HG03025 (cell line): ENCODE results near the gene CENPP.
"Not testable (repeated sequence)": the region's sequence is repeated elsewhere in the genome, so short reads cannot be mapped to it uniquely, and the experiment has no call there.

Experiments used
- ATAC-seq: cut with Tn5 transposase; IDR thresholded peaks from one replicate; pipeline ENCODE4 v1.9.1; 2021; ENCODE audit warnings: mild to moderate bottlenecking, moderate library complexity; ENCODE audit not compliant: unreplicated experiment, low FRiP score

Gene CENPP

GRCh38 chr9:92573612-92574011 lies 247.9 kb downstream of the CENPP start:
- ATAC-seq: not testable (repeated sequence)

GRCh38 chr9:92576175-92576574 lies 250.4 kb downstream of the CENPP start:
- no peak for ATAC-seq

- ATAC-seq: no peak
These were observed 264.2 kb downstream of the CENPP start for GRCh38 chr9:92589923-92590322.

GRCh38 chr9:92590377-92590776 lies 264.6 kb downstream of the CENPP start:
- ATAC-seq: no peak

GRCh38 chr9:92592537-92592936 lies 266.8 kb downstream of the CENPP start:
- no peak for ATAC-seq

GRCh38 chr9:92592946-92593861 lies 267.5 kb downstream of the CENPP start:
- no peak for ATAC-seq

GRCh38 chr9:92595075-92595474 lies 269.3 kb downstream of the CENPP start:
- not testable (repeated sequence) for ATAC-seq

- no peak for ATAC-seq
These were observed 270.2 kb downstream of the CENPP start for GRCh38 chr9:92595930-92596329.

- ATAC-seq: no peak
These were observed 272.6 kb downstream of the CENPP start for GRCh38 chr9:92598382-92598781.

- ATAC-seq: no peak
These were observed 274.2 kb downstream of the CENPP start for GRCh38 chr9:92599938-92600461.

- ATAC-seq: no peak
These were observed 274.9 kb downstream of the CENPP start for GRCh38 chr9:92600462-92601261.

GRCh38 chr9:92601451-92601850 lies 275.7 kb downstream of the CENPP start:
- ATAC-seq: no peak

- ATAC-seq: no peak
These were observed 276.7 kb downstream of the CENPP start for GRCh38 chr9:92602413-92602812.

GRCh38 chr9:92603100-92603499 lies 277.3 kb downstream of the CENPP start:
- ATAC-seq: no peak

- no peak for ATAC-seq
These were observed 278.2 kb downstream of the CENPP start for GRCh38 chr9:92603990-92604389.

- ATAC-seq: no peak
These were observed 279.5 kb downstream of the CENPP start for GRCh38 chr9:92605224-92605623.

GRCh38 chr9:92607088-92607487 lies 281.3 kb downstream of the CENPP start:
- ATAC-seq: no peak

- ATAC-seq: no peak
These were observed 282.0 kb downstream of the CENPP start for GRCh38 chr9:92607773-92608172.

GRCh38 chr9:92608241-92608908 lies 282.6 kb downstream of the CENPP start:
- no peak for ATAC-seq

GRCh38 chr9:92608909-92609445 lies 283.2 kb downstream of the CENPP start:
- no peak for ATAC-seq
